Kidney epithelial cell (primary cell): Measurements from ENCODE around the gene LIPE. TPM values are rescaled to one million over a fixed set of nuclear protein-coding genes. Genes with fewer than 3 reads are reported as not detected.

Source experiments
- DNase-seq: peaks from one replicate; pipeline ENCODE4 v3.0.0-alpha.2; 2010; ENCODE audit warnings: low read depth
- H3K27me3 ChIP-seq: 2 replicates; pipeline ENCODE4 v1.6.0; 2011; ENCODE audit warnings: low read length; ENCODE audit not compliant: control insufficient read depth, insufficient read depth
- H3K36me3 ChIP-seq: 2 replicates; pipeline ENCODE4 v1.5.1; 2011; ENCODE audit warnings: low read length; ENCODE audit not compliant: control insufficient read depth, insufficient read depth
- H3K4me3 ChIP-seq: 2 replicates; pipeline ENCODE4 v1.5.1; 2011; ENCODE audit warnings: low read depth, mild to moderate bottlenecking, control low read depth, low read length
- CTCF ChIP-seq: IDR thresholded peaks from 2 replicates; pipeline ENCODE4 v1.5.1; 2011; ENCODE audit warnings: mild to moderate bottlenecking, moderate library complexity, low read length, control low read depth, inconsistent platforms; ENCODE audit not compliant: insufficient read depth, poor library complexity, severe bottlenecking
- total RNA-seq: library from RNA; depleted of rRNA; stranded (reverse); fragments of >200 nt; gene quantifications from 2 replicates; pipeline ENCODE4 v1.2.3, GENCODE V29; 2015

Gene LIPE
- total RNA-seq, 1 donor from 2014 or later, result 3.7 TPM

- Histone ChIP-seq H3K27me3 (peaks cover 4% of the 10 kb centered on the region), H3K4me3 (no peak overlapping the region), H3K36me3 (no peaks in the 10 kb centered on the region)
- no peak for TF ChIP-seq CTCF
- DNase-seq, result no peak
Measured at GRCh38 chr19:42441049-42441445, 13.9 kb upstream of the LIPE start.

- Histone ChIP-seq H3K4me3 (no peak overlapping the region), H3K27me3 (peaks cover 4% of the 10 kb centered on the region), H3K36me3 (no peaks in the 10 kb centered on the region)
- peak; percentile 93 for TF ChIP-seq CTCF
- DNase-seq, result no peak
Measured at GRCh38 chr19:42440357-42441048, 13.3 kb upstream of the LIPE start.

- Histone ChIP-seq H3K36me3 (no peaks in the 10 kb centered on the region), H3K4me3 (no peak overlapping the region), H3K27me3 (peaks cover 3% of the 10 kb centered on the region)
- no peak for DNase-seq
- TF ChIP-seq CTCF, result no peak
Measured at GRCh38 chr19:42436006-42436405, 8.8 kb upstream of the LIPE start.

- TF ChIP-seq CTCF, result no peak
- Histone ChIP-seq H3K4me3 (no peak overlapping the region), H3K36me3 (no peaks in the 10 kb centered on the region), H3K27me3 (no peaks in the 10 kb centered on the region)
- no peak for DNase-seq
Measured at GRCh38 chr19:42435316-42435715, 8.1 kb upstream of the LIPE start.

GRCh38 chr19:42433503-42434260 is 6.5 kb upstream of the LIPE start:
- Histone ChIP-seq H3K4me3 (no peak overlapping the region), H3K36me3 (no peaks in the 10 kb centered on the region), H3K27me3 (no peaks in the 10 kb centered on the region)
- peak; percentile 79 for TF ChIP-seq CTCF
- no peak for DNase-seq
